Erythroblast (primary cell): ENCODE results near the gene SPINK8.

Experiments
- GATA1 ChIP-seq: IDR thresholded peaks from 2 replicates; pipeline ENCODE4 v1.6.1; 2011; ENCODE audit warnings: low read depth, mild to moderate bottlenecking, control low read depth, low read length, moderate library complexity
- POLR2A ChIP-seq: IDR thresholded peaks from 2 replicates; pipeline ENCODE4 v1.6.1; 2011; ENCODE audit warnings: mild to moderate bottlenecking, low read length

DNA sequence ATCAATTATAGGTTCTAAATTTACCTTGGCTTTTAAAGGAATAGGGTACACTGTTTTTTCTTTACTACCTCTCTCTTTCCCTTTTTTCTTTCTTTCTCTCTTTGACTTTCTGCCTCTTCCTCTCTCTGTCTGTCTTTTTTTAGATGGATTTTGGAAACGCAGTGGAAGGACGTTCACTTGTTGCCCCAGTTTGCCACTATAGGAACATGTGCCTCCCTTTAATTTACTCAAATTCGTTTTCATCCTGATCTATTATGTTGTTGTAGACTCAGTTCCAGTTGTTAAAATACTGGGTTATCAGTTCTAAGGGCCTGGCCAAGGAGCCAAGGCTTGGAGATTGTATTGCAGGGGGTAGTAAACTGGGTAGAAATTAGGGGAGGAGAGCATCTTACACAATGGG, 1.1 kb upstream of the SPINK8 start:
- no peak for TF ChIP-seq POLR2A
- no peak for TF ChIP-seq GATA1
